Testis (tissue), 2 donors: ENCODE data around the gene DHH.

Experiments
- POLR2A ChIP-seq: fragments of 450-650 bp; IDR thresholded peaks from one replicate; pipeline ENCODE4 v1.6.1; 2017; ENCODE audit warnings: antibody characterized with exemption, mild to moderate bottlenecking, moderate library complexity
- TF ChIP-seq, protein P1 (sequence below), 3 experiments: fragments of 450-650 bp in 2 of 3; fragments of 200-600 bp in 1 of 3; sonication (generic) in 1 of 3; IDR thresholded peaks; one replicate each; pipeline ENCODE4 v1.5.1; 2016 to 2019; ENCODE audit warnings: antibody characterized with exemption in 3 of 3, mild to moderate bottlenecking in 2 of 3, moderate library complexity in 1 of 3

DNA sequence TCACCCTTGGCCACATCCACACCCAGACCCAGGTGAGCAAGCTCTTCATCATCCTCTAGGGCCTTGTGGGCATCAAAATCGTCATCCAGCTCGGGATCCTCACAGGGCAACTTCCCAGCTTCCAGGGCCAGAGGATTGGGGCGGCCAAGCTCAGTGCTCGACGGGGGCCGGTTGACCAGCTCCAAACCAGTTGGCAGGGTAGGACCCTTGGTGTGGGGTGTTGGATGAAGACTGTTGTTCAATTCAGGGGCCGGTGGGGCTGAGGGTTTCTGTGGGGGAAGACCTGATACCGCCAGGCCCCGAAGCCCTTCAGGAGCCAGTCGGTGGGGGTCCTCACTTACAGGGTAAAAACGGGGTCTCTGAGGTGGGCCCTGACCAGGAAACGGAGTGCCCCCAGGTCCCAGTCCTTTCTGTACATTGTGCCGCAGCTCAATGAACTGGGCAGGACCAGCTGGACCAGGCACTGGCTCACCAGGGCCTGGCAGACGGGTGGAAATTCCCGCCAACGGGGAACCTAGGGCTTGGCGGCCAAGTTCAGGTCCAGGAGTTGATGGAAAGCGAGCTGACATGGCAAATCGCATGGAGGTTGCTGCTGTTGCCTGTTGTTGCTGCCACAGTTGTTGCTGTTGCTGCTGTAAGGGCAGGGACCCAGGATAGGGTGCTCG is 56.2 kb downstream of the DHH start:
- TF ChIP-seq, protein P1, sequence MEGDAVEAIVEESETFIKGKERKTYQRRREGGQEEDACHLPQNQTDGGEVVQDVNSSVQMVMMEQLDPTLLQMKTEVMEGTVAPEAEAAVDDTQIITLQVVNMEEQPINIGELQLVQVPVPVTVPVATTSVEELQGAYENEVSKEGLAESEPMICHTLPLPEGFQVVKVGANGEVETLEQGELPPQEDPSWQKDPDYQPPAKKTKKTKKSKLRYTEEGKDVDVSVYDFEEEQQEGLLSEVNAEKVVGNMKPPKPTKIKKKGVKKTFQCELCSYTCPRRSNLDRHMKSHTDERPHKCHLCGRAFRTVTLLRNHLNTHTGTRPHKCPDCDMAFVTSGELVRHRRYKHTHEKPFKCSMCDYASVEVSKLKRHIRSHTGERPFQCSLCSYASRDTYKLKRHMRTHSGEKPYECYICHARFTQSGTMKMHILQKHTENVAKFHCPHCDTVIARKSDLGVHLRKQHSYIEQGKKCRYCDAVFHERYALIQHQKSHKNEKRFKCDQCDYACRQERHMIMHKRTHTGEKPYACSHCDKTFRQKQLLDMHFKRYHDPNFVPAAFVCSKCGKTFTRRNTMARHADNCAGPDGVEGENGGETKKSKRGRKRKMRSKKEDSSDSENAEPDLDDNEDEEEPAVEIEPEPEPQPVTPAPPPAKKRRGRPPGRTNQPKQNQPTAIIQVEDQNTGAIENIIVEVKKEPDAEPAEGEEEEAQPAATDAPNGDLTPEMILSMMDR (IDR thresholded peaks at IDR 0.05), result no peak
- TF ChIP-seq POLR2A, result no peak
